ENCODE measurements around the gene CYYR1.

CYYR1 gene

GRCh38 chr21:26519142-26519541 lies 53.9 kb downstream of the CYYR1 start (continued):
- TF ChIP-seq ZSCAN30 (tag by site-specific recombination; IDR thresholded peaks at IDR 0.05) (no peak), ZNF677 (tag by site-specific recombination; IDR thresholded peaks at IDR 0.05) (no peak)
- TF ChIP-seq, protein P1, sequence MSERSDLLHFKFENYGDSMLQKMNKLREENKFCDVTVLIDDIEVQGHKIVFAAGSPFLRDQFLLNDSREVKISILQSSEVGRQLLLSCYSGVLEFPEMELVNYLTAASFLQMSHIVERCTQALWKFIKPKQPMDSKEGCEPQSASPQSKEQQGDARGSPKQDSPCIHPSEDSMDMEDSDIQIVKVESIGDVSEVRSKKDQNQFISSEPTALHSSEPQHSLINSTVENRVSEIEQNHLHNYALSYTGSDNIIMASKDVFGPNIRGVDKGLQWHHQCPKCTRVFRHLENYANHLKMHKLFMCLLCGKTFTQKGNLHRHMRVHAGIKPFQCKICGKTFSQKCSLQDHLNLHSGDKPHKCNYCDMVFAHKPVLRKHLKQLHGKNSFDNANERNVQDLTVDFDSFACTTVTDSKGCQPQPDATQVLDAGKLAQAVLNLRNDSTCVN (tag by site-specific recombination; optimal IDR thresholded peaks at IDR 0.05): no peak

DNA sequence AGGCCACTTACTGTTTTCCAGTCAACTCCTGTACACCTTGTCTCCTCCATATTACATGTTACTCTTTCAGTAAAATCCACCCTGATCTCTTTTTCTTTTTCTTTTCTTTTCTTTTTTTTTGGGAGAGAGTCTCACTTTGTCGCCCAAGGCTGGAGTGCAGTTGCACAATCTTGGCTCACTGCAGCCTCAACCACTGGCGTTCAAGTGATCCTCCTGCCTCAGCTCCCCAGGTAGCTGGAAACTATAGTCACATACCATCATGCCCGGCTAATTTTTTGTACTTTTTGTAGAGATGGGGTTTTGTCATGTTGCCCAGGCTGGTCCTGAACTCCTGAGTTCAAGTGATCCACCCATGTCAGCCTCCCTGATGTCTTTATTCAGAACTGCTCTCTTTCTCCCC lies 57.8 kb downstream of the CYYR1 start:
- TF ChIP-seq, protein P2, sequence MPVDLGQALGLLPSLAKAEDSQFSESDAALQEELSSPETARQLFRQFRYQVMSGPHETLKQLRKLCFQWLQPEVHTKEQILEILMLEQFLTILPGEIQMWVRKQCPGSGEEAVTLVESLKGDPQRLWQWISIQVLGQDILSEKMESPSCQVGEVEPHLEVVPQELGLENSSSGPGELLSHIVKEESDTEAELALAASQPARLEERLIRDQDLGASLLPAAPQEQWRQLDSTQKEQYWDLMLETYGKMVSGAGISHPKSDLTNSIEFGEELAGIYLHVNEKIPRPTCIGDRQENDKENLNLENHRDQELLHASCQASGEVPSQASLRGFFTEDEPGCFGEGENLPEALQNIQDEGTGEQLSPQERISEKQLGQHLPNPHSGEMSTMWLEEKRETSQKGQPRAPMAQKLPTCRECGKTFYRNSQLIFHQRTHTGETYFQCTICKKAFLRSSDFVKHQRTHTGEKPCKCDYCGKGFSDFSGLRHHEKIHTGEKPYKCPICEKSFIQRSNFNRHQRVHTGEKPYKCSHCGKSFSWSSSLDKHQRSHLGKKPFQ (tag by site-specific recombination; IDR thresholded peaks at IDR 0.05): no peak
- no peak for TF ChIP-seq ZNF26 (tag by site-specific recombination; IDR thresholded peaks at IDR 0.05)
- Histone ChIP-seq H3K4me1 (ENCODE audit: control insufficient read depth, insufficient read depth, low read length) (no peaks in the 10 kb centered on the region), H3K36me3 (ENCODE audit: control insufficient read depth in 2 of 2, insufficient read depth in 1 of 2, low read length in 2 of 2) (no peaks in the 10 kb centered on the region), H3K9me3 (ENCODE audit: control insufficient read depth, insufficient read depth, low read depth, low read length) (no peaks in the 10 kb centered on the region), H3K27ac (ENCODE audit: extremely low read depth, low read depth, low read length) (no peak overlapping the region), H3K4me3 (ENCODE audit: low read depth, low read length) (no peak overlapping the region)
- POLR2A ChIA-PET: no interaction called here
- CTCF ChIA-PET: no interaction called here

GRCh38 chr21:26513212-26513611 lies 59.9 kb downstream of the CYYR1 start:
- TF ChIP-seq REPIN1 (tag by site-specific recombination; IDR thresholded peaks at IDR 0.05; ENCODE audit: low read depth): no peak
- no peak for TF ChIP-seq ZNF571 (tag by site-specific recombination; IDR thresholded peaks at IDR 0.05)
- TF ChIP-seq, protein P3, sequence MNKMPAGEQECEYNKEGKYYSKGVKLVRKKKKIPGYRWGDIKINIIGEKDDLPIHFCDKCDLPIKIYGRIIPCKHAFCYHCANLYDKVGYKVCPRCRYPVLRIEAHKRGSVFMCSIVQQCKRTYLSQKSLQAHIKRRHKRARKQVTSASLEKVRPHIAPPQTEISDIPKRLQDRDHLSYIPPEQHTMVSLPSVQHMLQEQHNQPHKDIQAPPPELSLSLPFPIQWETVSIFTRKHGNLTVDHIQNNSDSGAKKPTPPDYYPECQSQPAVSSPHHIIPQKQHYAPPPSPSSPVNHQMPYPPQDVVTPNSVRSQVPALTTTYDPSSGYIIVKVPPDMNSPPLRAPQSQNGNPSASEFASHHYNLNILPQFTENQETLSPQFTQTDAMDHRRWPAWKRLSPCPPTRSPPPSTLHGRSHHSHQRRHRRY (tag by site-specific recombination; IDR thresholded peaks at IDR 0.05): no peak
- TF ChIP-seq BCL6B (tag by site-specific recombination; IDR thresholded peaks at IDR 0.05): no peak
- no peak for TF ChIP-seq ZNF580 (tag by site-specific recombination; IDR thresholded peaks at IDR 0.05)
- no peak for TF ChIP-seq ZNF768 (tag by site-specific recombination; IDR thresholded peaks at IDR 0.05)
- no peak for TF ChIP-seq TCF7L2 (IDR thresholded peaks at IDR 0.05; ENCODE audit: borderline replicate concordance, low read depth, low read length)
- TF ChIP-seq SALL2 (tag by site-specific recombination; IDR thresholded peaks at IDR 0.05; ENCODE audit: borderline replicate concordance): no peak
- TF ChIP-seq KLF1 (tag by site-specific recombination; IDR thresholded peaks at IDR 0.05): no peak
- ChIA-PET POLR2A (no interaction called here), CTCF (no interaction called here)
- Histone ChIP-seq H3K27ac (ENCODE audit: extremely low read depth, low read depth, low read length) (no peak overlapping the region), H3K4me1 (ENCODE audit: control insufficient read depth, insufficient read depth, low read length) (no peaks in the 10 kb centered on the region), H3K4me3 (ENCODE audit: low read depth, low read length) (no peak overlapping the region), H3K36me3 (ENCODE audit: control insufficient read depth in 2 of 2, insufficient read depth in 1 of 2, low read length in 2 of 2) (no peaks in the 10 kb centered on the region), H3K9me3 (ENCODE audit: control insufficient read depth, insufficient read depth, low read depth, low read length) (no peaks in the 10 kb centered on the region)
